BJ (cell line): ENCODE results near the gene GAN. TPM values are rescaled to one million over a fixed set of nuclear protein-coding genes. Genes with fewer than 3 reads are reported as not detected.

Experiments
- CTCF ChIA-PET: fragments of 350-600 bp; formaldehyde crosslinking; extraction: SDS; loops from one replicate; lab custom pipeline; 2021; ENCODE audit warnings: antibody characterized with exemption, inconsistent platforms; lab: Yijun Ruan, JAX
- POLR2A ChIA-PET: fragments of 300-600 bp; sonication (Branson Sonifier 250); formaldehyde crosslinking; extraction: SDS; loops from one replicate; lab custom pipeline; 2021; ENCODE audit warnings: antibody characterized with exemption; lab: Charles Lee
- DNase-seq: peaks from one replicate; pipeline ENCODE4 v3.0.0-alpha.2; 2011; ENCODE audit warnings: low read depth
- H3K27me3 ChIP-seq: 2 replicates; pipeline ENCODE4 v1.6.0; 2011; ENCODE audit warnings: low read length; ENCODE audit not compliant: control insufficient read depth, insufficient read depth
- H3K36me3 ChIP-seq: 2 replicates; pipeline ENCODE4 v1.5.1; 2011; ENCODE audit warnings: low read length; ENCODE audit not compliant: control insufficient read depth, insufficient read depth
- H3K4me3 ChIP-seq: 2 replicates; pipeline ENCODE4 v1.5.1; 2011; ENCODE audit warnings: low read depth, mild to moderate bottlenecking, control low read depth, low read length
- polyA plus RNA-seq: library from polyadenylated mRNA; depleted of rRNA; stranded (reverse); fragments of >200 nt; gene quantifications from 2 replicates; pipeline ENCODE4 v1.2.3, GENCODE V29; 2011
- TF ChIP-seq, protein P1 (sequence below): IDR thresholded peaks from 2 replicates; pipeline ENCODE4 v1.5.1; 2011; ENCODE audit warnings: low read depth, mild to moderate bottlenecking, control low read depth, inconsistent platforms, low read length, moderate library complexity; ENCODE audit not compliant: insufficient read depth

Gene GAN
- polyA plus RNA-seq, 1 experiment, result 2.1 TPM

- TF ChIP-seq, protein P1, sequence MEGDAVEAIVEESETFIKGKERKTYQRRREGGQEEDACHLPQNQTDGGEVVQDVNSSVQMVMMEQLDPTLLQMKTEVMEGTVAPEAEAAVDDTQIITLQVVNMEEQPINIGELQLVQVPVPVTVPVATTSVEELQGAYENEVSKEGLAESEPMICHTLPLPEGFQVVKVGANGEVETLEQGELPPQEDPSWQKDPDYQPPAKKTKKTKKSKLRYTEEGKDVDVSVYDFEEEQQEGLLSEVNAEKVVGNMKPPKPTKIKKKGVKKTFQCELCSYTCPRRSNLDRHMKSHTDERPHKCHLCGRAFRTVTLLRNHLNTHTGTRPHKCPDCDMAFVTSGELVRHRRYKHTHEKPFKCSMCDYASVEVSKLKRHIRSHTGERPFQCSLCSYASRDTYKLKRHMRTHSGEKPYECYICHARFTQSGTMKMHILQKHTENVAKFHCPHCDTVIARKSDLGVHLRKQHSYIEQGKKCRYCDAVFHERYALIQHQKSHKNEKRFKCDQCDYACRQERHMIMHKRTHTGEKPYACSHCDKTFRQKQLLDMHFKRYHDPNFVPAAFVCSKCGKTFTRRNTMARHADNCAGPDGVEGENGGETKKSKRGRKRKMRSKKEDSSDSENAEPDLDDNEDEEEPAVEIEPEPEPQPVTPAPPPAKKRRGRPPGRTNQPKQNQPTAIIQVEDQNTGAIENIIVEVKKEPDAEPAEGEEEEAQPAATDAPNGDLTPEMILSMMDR, result no peak
- H3K36me3 ChIP-seq, result no peaks in the 10 kb centered on the region
- no peaks in the 10 kb centered on the region for H3K27me3 ChIP-seq
- DNase-seq, result no peak
- ChIA-PET CTCF (no interaction called here), POLR2A (interaction anchor here (0.6 kb wide), 1 partner anchor 88 kb away, joined by 3 read pairs; no protein-coding TSS in a partner anchor)
- no peak overlapping the region for H3K4me3 ChIP-seq
Measured at GRCh38 chr16:81321536-81321935, 6.8 kb downstream of the GAN start.

DNA sequence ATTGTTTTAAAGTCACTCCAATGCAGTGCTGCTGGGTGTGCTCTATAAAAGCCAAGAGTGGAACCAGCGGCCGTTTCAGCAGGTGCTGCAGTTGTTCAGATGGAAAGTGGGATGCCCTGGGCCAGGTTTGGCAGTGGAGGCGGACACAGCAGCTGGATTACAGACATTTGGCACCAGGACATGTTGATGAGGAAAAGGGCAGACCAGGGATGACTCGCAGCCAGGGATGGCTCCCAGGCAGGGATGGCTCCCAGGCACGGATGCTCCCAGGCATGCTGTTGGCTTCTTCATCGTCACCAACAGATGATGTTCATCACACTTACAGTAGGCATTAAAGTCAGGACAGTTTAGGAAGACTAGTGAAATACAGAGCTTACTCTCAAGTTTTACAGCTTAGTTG lies 10.0 kb downstream of the GAN start:
- H3K4me3 ChIP-seq, result no peak overlapping the region
- TF ChIP-seq, protein P1, result no peak
- DNase-seq, result no peak
- H3K36me3 ChIP-seq, result no peaks in the 10 kb centered on the region
- no peaks in the 10 kb centered on the region for H3K27me3 ChIP-seq
- CTCF ChIA-PET, result interaction anchor here (0.9 kb wide), 1 partner anchor 62 kb away, joined by 4 read pairs; no protein-coding TSS in a partner anchor
- POLR2A ChIA-PET, result no interaction called here

DNA sequence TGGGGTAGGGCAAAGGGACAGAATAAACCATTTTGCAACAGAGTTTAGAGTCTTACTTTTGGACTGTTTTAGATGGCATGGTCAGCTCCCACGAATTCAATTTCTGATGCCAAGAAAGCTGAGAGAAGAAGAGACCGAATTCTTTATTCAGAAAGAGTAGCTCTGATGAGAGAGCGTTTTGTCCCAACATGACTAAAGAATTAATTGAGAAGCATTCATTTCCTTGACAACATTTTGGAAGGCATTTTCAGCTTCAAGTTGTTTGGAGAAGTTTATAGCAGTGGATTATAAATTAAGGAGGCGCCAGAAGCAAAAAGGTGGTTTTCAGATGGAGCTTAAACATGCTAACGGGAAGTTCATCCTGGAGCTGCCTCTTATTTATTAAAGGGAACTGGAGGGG lies 12.2 kb downstream of the GAN start:
- CTCF ChIA-PET, result no interaction called here

GRCh38 chr16:81327447-81328196 lies 12.9 kb downstream of the GAN start:
- POLR2A ChIA-PET, result no interaction called here
- Histone ChIP-seq H3K27me3 (no peaks in the 10 kb centered on the region), H3K36me3 (no peaks in the 10 kb centered on the region), H3K4me3 (no peak overlapping the region)
- no peak for DNase-seq
- TF ChIP-seq, protein P1, result no peak
- CTCF ChIA-PET, result interaction anchor here (0.9 kb wide), 1 partner anchor 8 kb away, joined by 4 read pairs; no protein-coding TSS in a partner anchor

More for the DNA sequence above, 12.2 kb downstream of the GAN start:
- Histone ChIP-seq H3K36me3 (no peaks in the 10 kb centered on the region), H3K4me3 (no peak overlapping the region), H3K27me3 (no peaks in the 10 kb centered on the region)
- DNase-seq, result no peak
- POLR2A ChIA-PET, result no interaction called here
- TF ChIP-seq, protein P1, result no peak

DNA sequence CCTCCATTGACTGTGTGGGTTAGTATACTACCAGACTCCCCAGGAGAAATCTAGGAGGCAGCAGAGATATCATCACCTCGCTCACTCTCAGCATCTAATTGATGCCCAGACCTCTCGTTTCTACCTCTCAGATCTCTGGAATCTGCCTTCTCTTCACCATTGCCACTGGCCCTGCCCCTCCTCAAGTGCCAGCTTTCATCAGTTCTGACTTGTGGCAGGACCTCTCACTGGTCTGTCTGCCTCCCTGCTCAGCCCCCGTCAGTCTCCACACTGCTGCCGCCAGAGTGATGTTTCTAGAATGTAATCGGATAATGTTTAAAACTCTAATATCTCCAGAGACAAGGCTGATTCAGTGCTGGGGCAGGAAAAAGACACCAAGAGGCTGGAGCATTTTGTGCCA lies 15.2 kb downstream of the GAN start:
- TF ChIP-seq, protein P1, result no peak

More for the DNA sequence above, 15.2 kb downstream of the GAN start:
- Histone ChIP-seq H3K36me3 (no peaks in the 10 kb centered on the region), H3K4me3 (no peak overlapping the region), H3K27me3 (no peaks in the 10 kb centered on the region)
- ChIA-PET POLR2A (no interaction called here), CTCF (no interaction called here)
- DNase-seq, result no peak
